MCF 10A (cell line): ENCODE data around the gene SHPK. TPM values are rescaled to one million over a fixed set of nuclear protein-coding genes. Genes with fewer than 3 reads are reported as not detected.

ENCODE experiments used
- BruUV-seq: library from RNA; stranded (reverse); fragments of 400-500 nt; replicated peaks from 2 replicates; lab custom pipeline; 2021; lab: Mats Ljungman, UMichigan
- CTCF ChIA-PET: fragments of 300-600 bp; sonication (Branson Sonifier 250); formaldehyde crosslinking; extraction: SDS; loops from one replicate; lab custom pipeline; 2021; ENCODE audit warnings: antibody characterized with exemption, inconsistent platforms; lab: Yijun Ruan, JAX
- POLR2A ChIA-PET: fragments of 300-600, 350-650 bp; sonication (Branson Sonifier 250); formaldehyde crosslinking; extraction: SDS; loops from one replicate; lab custom pipeline; 2020; ENCODE audit warnings: antibody characterized with exemption, inconsistent platforms; lab: Yijun Ruan, JAX
- DNase-seq: peaks from one replicate; pipeline ENCODE4 v3.0.0-alpha.2; 2018; ENCODE audit not compliant: unreplicated experiment
- H3K27ac Mint-ChIP-seq: one replicate; pipeline ENCODE4 v1.8.0; 2022; ENCODE audit warnings: mild to moderate bottlenecking, low read depth, mixed read lengths; ENCODE audit not compliant: unreplicated experiment
- H3K27me3 Mint-ChIP-seq: one replicate; pipeline ENCODE4 v1.8.0; 2022; ENCODE audit warnings: mixed read lengths; ENCODE audit not compliant: insufficient read depth, unreplicated experiment
- H3K36me3 Mint-ChIP-seq: one replicate; pipeline ENCODE4 v1.8.0; 2022; ENCODE audit warnings: mild to moderate bottlenecking, moderate library complexity, mixed read lengths; ENCODE audit not compliant: insufficient read depth, unreplicated experiment
- H3K4me1 Mint-ChIP-seq: one replicate; pipeline ENCODE4 v1.8.0; 2022; ENCODE audit warnings: mixed read lengths; ENCODE audit not compliant: insufficient read depth, unreplicated experiment
- H3K4me3 Mint-ChIP-seq: one replicate; pipeline ENCODE4 v1.8.0; 2022; ENCODE audit warnings: mild to moderate bottlenecking, moderate library complexity, mixed read lengths; ENCODE audit not compliant: unreplicated experiment
- H3K9me3 Mint-ChIP-seq: one replicate; pipeline ENCODE4 v1.8.0; 2022; ENCODE audit warnings: mixed read lengths; ENCODE audit not compliant: unreplicated experiment
- CTCF ChIP-seq: fragments of 200-600 bp; IDR thresholded peaks from one replicate; pipeline ENCODE4 v1.8.0; 2022; ENCODE audit warnings: antibody characterized with exemption, mild to moderate bottlenecking; ENCODE audit not compliant: unreplicated experiment
- intact Hi-C: fragments of 100-400 bp; cut with micrococcal nuclease; formaldehyde crosslinking; loops from 2 replicates; pipeline ENCODE4 v1.14.1; 2022
- total RNA-seq: library from RNA; stranded (reverse); gene quantifications from 2 replicates; pipeline ENCODE4 v1.2.3, GENCODE V29; 2022

Gene SHPK
- total RNA-seq, 1 experiment from 2014 or later = 6.3 TPM

- no peak for TF ChIP-seq CTCF
- ChIA-PET CTCF (interaction anchor here (0.5 to 1.8 kb wide), 3 partner anchors 11 to 175 kb away, joined by 3 to 6 read pairs (median 6); no protein-coding TSS in a partner anchor), POLR2A (interaction anchor here (0.5 to 4.8 kb wide), 7 partner anchors 8 to 154 kb away, joined by 3 to 34 read pairs (median 3); partner anchors contain the start of genes CTNS, EMC6, SHPK and TAX1BP3)
- no peak for DNase-seq
- Mint-ChIP-seq H3K4me3 (no peak overlapping the region), H3K27ac (no peak overlapping the region), H3K36me3 (peaks cover 28% of the 10 kb centered on the region), H3K9me3 (no peaks in the 10 kb centered on the region), H3K27me3 (no peaks in the 10 kb centered on the region), H3K4me1 (peaks cover 6% of the 10 kb centered on the region)
- no TSS peak for BruUV-seq
- intact Hi-C loops = no loop called here
These were observed 22.9 kb upstream of the SHPK start for GRCh38 chr17:3658784-3659449.

GRCh38 chr17:3657874-3658783, 22.1 kb upstream of the SHPK start:
- Mint-ChIP-seq H3K9me3 (no peaks in the 10 kb centered on the region), H3K4me3 (no peak overlapping the region), H3K4me1 (peaks cover 6% of the 10 kb centered on the region), H3K27me3 (no peaks in the 10 kb centered on the region), H3K27ac (no peak overlapping the region), H3K36me3 (peaks cover 30% of the 10 kb centered on the region)
- ChIA-PET POLR2A (interaction anchor here (0.6 to 4.8 kb wide), 4 partner anchors 7 to 155 kb away, joined by 3 to 34 read pairs (median 3); partner anchors contain the start of genes EMC6 and TAX1BP3), CTCF (interaction anchor here (1.3 to 1.8 kb wide), 2 partner anchors 10 to 13 kb away, joined by 6 read pairs; no protein-coding TSS in a partner anchor)
- intact Hi-C loops = no loop called here
- no TSS peak for BruUV-seq
- DNase-seq = no peak
- no peak for TF ChIP-seq CTCF

- no TSS peak for BruUV-seq
- Mint-ChIP-seq H3K27ac (no peak overlapping the region), H3K4me3 (no peak overlapping the region), H3K9me3 (no peaks in the 10 kb centered on the region), H3K27me3 (no peaks in the 10 kb centered on the region), H3K36me3 (peaks cover 30% of the 10 kb centered on the region), H3K4me1 (peaks cover 6% of the 10 kb centered on the region)
- ChIA-PET POLR2A (interaction anchor here (4.8 kb wide), 1 partner anchor 10 kb away, joined by 34 read pairs; the partner anchor contains the start of genes EMC6 and TAX1BP3), CTCF (interaction anchor here (1.8 kb wide), 1 partner anchor 9 kb away, joined by 6 read pairs; no protein-coding TSS in a partner anchor)
- no peak for TF ChIP-seq CTCF
- DNase-seq = no peak
- intact Hi-C loops = no loop called here
These were observed 21.5 kb upstream of the SHPK start for GRCh38 chr17:3657588-3657869.
